H1 (cell line): ENCODE measurements around the gene ARHGEF1.

Source experiments
- BRCA1 ChIP-seq: IDR thresholded peaks from 2 replicates; pipeline ENCODE4 v1.6.1; 2012; ENCODE audit warnings: low read depth, low read length, improper control_type of control experiment
- CEBPB ChIP-seq: IDR thresholded peaks from 2 replicates; pipeline ENCODE4 v1.6.1; 2012; ENCODE audit warnings: low read depth, low read length
- CTCF ChIP-seq, 3 experiments: IDR thresholded peaks; 1 replicate in 2 of 3; 2 replicates in 1 of 3; pipeline versions ENCODE4 v1.5.1 to v1.6.1; 2011; ENCODE audit warnings: low read length in 3 of 3, mild to moderate bottlenecking in 3 of 3, inconsistent platforms in 2 of 3, low read depth in 1 of 3, moderate library complexity in 1 of 3; ENCODE audit not compliant: insufficient read depth in 1 of 3; ENCODE audit errors: control extremely low read depth in 1 of 3
- HDAC6 ChIP-seq: IDR thresholded peaks from one replicate; pipeline ENCODE4 v1.7.1; 2012; ENCODE audit warnings: low read depth, mild to moderate bottlenecking, inconsistent platforms, low read length, moderate library complexity
- JUN ChIP-seq: IDR thresholded peaks from 2 replicates; pipeline ENCODE4 v1.6.1; 2011; ENCODE audit warnings: low read depth, mild to moderate bottlenecking, improper control_type of control experiment, low read length
- JUND ChIP-seq: IDR thresholded peaks from 2 replicates; pipeline ENCODE4 v1.6.1; 2011; ENCODE audit warnings: mild to moderate bottlenecking, improper control_type of control experiment, low read length
- MAFK ChIP-seq: IDR thresholded peaks from 2 replicates; pipeline ENCODE4 v1.6.1; 2012; ENCODE audit warnings: low read depth, mild to moderate bottlenecking, improper control_type of control experiment, low read length
- MAX ChIP-seq: IDR thresholded peaks from 2 replicates; pipeline ENCODE4 v1.6.1; 2012; ENCODE audit warnings: inconsistent platforms
- POLR2AphosphoS5 ChIP-seq: IDR thresholded peaks from 2 replicates; pipeline ENCODE4 v1.6.1; 2011; ENCODE audit warnings: low read depth, low read length
- SIN3A ChIP-seq, 2 experiments: IDR thresholded peaks in 1 of 2; conservative IDR thresholded peaks in 1 of 2; 2 replicates each; pipeline ENCODE4 v1.6.1; 2011 to 2012; ENCODE audit warnings: low read length in 2 of 2, improper control_type of control experiment in 1 of 2, low read depth in 1 of 2, mild to moderate bottlenecking in 1 of 2
- SP1 ChIP-seq: IDR thresholded peaks from 2 replicates; pipeline ENCODE4 v1.6.1; 2011; ENCODE audit warnings: low read depth, low read length
- SRF ChIP-seq: IDR thresholded peaks from 2 replicates; pipeline ENCODE4 v1.6.1; 2011; ENCODE audit warnings: mild to moderate bottlenecking, low read depth, low read length, moderate library complexity
- SUZ12 ChIP-seq: fragments of 200-600 bp; sonication (generic); IDR thresholded peaks from 2 replicates; pipeline ENCODE4 v1.6.1; 2012; ENCODE audit warnings: mild to moderate bottlenecking, inconsistent platforms, low read length, moderate library complexity, mixed read lengths
- TEAD4 ChIP-seq: IDR thresholded peaks from 2 replicates; pipeline ENCODE4 v1.6.1; 2012; ENCODE audit warnings: low read depth, low read length, inconsistent platforms, mixed read lengths

DNA sequence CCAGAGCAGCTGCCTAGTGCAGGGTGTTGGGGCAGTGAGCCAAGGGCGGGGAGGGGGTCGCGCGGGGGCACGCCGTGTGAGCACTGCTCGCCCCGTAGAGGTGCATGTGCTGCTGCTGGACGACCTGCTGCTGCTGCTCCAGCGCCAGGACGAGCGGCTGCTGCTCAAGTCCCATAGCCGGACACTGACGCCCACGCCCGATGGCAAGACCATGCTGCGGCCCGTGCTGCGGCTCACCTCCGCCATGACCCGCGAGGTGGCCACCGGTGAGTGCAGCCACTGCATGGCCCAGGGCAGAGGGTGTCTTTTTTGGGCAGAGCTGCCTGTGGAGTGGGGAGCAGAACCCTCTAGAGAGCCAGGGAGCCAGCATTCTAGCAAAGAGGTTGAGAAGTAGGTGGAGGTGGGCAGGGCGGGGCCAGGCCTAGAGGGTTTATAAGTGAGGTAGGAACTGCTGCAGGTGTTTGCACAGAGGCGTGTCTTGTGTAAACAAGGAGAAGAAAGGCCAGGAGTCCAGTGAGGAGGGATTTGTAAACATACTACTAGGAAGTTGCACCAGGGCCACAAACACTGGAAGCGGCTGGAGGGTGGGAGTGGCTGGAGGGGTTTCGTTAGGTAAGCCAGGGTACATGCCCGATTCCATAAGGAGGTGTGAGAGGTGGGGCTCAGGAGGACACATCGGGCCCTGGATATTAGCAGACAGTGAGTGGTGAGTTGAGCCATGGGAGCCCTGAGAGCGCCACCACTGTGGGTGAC lies 21.3 kb downstream of the ARHGEF1 start:
- TF ChIP-seq JUN (no peak), HDAC6 (no peak), SP1 (no peak), CTCF (IDR thresholded peaks at IDR 0.05; ENCODE audit: control extremely low read depth in 1 of 3, insufficient read depth in 1 of 3, low read depth in 1 of 3, low read length in 3 of 3) (no peak), MAX (no peak), MAFK (no peak), CEBPB (no peak), BRCA1 (no peak), POLR2AphosphoS5 (no peak), SUZ12 (no peak), TEAD4 (no peak), SIN3A (conservative IDR thresholded peaks at IDR 0.05 in 1 of 2, IDR thresholded peaks at IDR 0.05 in 1 of 2; ENCODE audit: low read depth in 1 of 2, low read length in 2 of 2) (no peak), SRF (no peak), JUND (no peak)
